ENCODE data around the gene SP2. TPM values are rescaled to one million over a fixed set of nuclear protein-coding genes. Genes with fewer than 3 reads are reported as not detected.

The SP2 gene
- total and polyA plus RNA-seq, 2 donors (not counting 1 experiment from before 2014, with no cell fraction given), result 25.4 to 32.5 TPM

DNA sequence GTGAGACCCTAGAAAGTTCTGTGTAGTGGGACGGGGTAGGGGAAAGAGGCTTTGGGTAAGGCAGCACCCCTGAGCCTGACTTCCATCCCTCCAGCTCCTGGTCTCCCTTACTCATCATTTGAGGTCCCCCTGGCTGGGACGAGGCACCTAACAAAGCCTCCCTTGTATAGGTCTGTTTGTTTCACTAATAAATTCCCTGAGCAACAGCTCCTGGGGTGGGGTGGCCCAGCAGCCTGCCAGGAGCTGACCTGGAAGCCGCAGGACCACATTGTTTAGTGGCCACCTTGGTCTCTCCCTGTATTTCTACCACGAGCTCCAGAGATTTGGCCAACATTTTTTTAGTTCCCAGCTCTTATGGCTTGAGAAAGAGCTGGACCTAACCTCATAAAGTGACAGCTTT, 54.4 kb downstream of the SP2 start:
- POLR2A ChIA-PET, result interaction anchor here (0.8 to 2.2 kb wide), 2 partner anchors 9 to 20 kb away, joined by 3 to 6 read pairs; partner anchors contain the start of genes CDK5RAP3 and PNPO
- no peak overlapping the region for H3K4me2 ChIP-seq (replicated peaks; ENCODE audit: low read depth, low read length, poor library complexity, severe bottlenecking)
- 87% methylated on average over 3 of the region's 4 CpGs for WGBS (ENCODE audit: insufficient coverage)

More for the DNA sequence above, 54.4 kb downstream of the SP2 start:
- no peaks in the 10 kb centered on the region for H3K27me3 ChIP-seq (replicated peaks in 1 of 4; ENCODE audit: control extremely low read depth in 1 of 4, control insufficient read depth in 3 of 4, insufficient read depth in 4 of 4, low read length in 3 of 4)
- peaks cover 0 to 16% of the 10 kb centered on the region in 2 experiments for H3K36me3 ChIP-seq (replicated peaks in 1 of 2; ENCODE audit: control extremely low read depth in 1 of 2, control insufficient read depth in 1 of 2, extremely low read depth in 1 of 2, insufficient read depth in 2 of 2, low read length in 1 of 2)
- no peak overlapping the region for H2AFZ ChIP-seq (ENCODE audit: insufficient read depth, low read depth, low read length, poor library complexity, severe bottlenecking)
- no peak for ATAC-seq (ENCODE audit: low read depth)
- H3K79me2 ChIP-seq (ENCODE audit: control insufficient read depth, insufficient read depth, low read length), result no peaks in the 10 kb centered on the region
- no peak overlapping the region for H3K4me3 ChIP-seq (ENCODE audit: control extremely low read depth in 1 of 5, extremely low read depth in 1 of 5, insufficient read depth in 1 of 5, low read depth in 2 of 5, low read length in 4 of 5)
- H3K9me3 ChIP-seq (ENCODE audit: control extremely low read depth in 1 of 3, control insufficient read depth in 2 of 3, insufficient read depth in 1 of 3, low read length in 2 of 3), result no peaks in the 10 kb centered on the region
- no peaks in the 10 kb centered on the region for H3K27me3 Mint-ChIP-seq
- TF ChIP-seq EZH2 (IDR thresholded peaks at IDR 0.05; ENCODE audit: borderline replicate concordance, insufficient read depth, low read depth, low read length, poor library complexity, severe bottlenecking), result no peak
- TF ChIP-seq, protein P1, sequence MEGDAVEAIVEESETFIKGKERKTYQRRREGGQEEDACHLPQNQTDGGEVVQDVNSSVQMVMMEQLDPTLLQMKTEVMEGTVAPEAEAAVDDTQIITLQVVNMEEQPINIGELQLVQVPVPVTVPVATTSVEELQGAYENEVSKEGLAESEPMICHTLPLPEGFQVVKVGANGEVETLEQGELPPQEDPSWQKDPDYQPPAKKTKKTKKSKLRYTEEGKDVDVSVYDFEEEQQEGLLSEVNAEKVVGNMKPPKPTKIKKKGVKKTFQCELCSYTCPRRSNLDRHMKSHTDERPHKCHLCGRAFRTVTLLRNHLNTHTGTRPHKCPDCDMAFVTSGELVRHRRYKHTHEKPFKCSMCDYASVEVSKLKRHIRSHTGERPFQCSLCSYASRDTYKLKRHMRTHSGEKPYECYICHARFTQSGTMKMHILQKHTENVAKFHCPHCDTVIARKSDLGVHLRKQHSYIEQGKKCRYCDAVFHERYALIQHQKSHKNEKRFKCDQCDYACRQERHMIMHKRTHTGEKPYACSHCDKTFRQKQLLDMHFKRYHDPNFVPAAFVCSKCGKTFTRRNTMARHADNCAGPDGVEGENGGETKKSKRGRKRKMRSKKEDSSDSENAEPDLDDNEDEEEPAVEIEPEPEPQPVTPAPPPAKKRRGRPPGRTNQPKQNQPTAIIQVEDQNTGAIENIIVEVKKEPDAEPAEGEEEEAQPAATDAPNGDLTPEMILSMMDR (IDR thresholded peaks at IDR 0.05), result no peak
- H3K4me1 ChIP-seq (ENCODE audit: control insufficient read depth in 2 of 2, insufficient read depth in 2 of 2, low read length in 2 of 2), result peaks cover 13 to 18% of the 10 kb centered on the region in 2 donors
- H3K27ac Mint-ChIP-seq, result peak overlapping the region; percentile 6
- peaks cover 18% of the 10 kb centered on the region for H3K4me1 Mint-ChIP-seq
- DNase-seq, result no peak
- no peaks in the 10 kb centered on the region for H3K9me3 Mint-ChIP-seq (ENCODE audit: insufficient read depth)
- H3K9ac ChIP-seq (ENCODE audit: low read length), result no peak overlapping the region
- no peaks in the 10 kb centered on the region for H4K20me1 ChIP-seq (ENCODE audit: control insufficient read depth, insufficient read depth, low read length, poor library complexity, severe bottlenecking)
- no peak overlapping the region for H3K4me3 Mint-ChIP-seq
- intact Hi-C loops (cut with micrococcal nuclease), result no loop called here
- H3K27ac ChIP-seq (ENCODE audit: low read length in 2 of 2), result no peak overlapping the region
- CTCF ChIA-PET, result interaction anchor here (0.7 to 10.4 kb wide), 22 partner anchors 10 to 180 kb away, joined by 3 to 155 read pairs (median 6); partner anchors contain the start of genes CDK5RAP3 and PNPO

Data from B cell (primary cell).